GM18517 (cell line): ENCODE measurements around the gene APEX1.
A peak's percentile ranks its signal among the peaks of the same experiment; 100 is the strongest.
"Not testable (repeated sequence)": the region's sequence is repeated elsewhere in the genome, so short reads cannot be mapped to it uniquely, and the experiment has no call there.

Source experiments
- ATAC-seq: cut with Tn5 transposase; IDR thresholded peaks from one replicate; pipeline ENCODE4 v1.9.1; 2021; ENCODE audit warnings: mild to moderate bottlenecking, moderate library complexity; ENCODE audit not compliant: unreplicated experiment

Gene APEX1

GRCh38 chr14:20472536-20473169, 17.6 kb downstream of the APEX1 start:
- no peak for ATAC-seq

GRCh38 chr14:20476776-20477175, 21.8 kb downstream of the APEX1 start:
- ATAC-seq: no peak

GRCh38 chr14:20477211-20477876, 22.3 kb downstream of the APEX1 start:
- no peak for ATAC-seq

- no peak for ATAC-seq
Measured at GRCh38 chr14:20478894-20479293, 23.9 kb downstream of the APEX1 start.

GRCh38 chr14:20482382-20482781, 27.4 kb downstream of the APEX1 start:
- ATAC-seq: no peak

- no peak for ATAC-seq
Measured at GRCh38 chr14:20485900-20486299, 30.9 kb downstream of the APEX1 start.

- ATAC-seq: no peak
Measured at GRCh38 chr14:20486684-20487395, 31.8 kb downstream of the APEX1 start.

GRCh38 chr14:20487396-20487725, 32.3 kb downstream of the APEX1 start:
- ATAC-seq: no peak

- ATAC-seq: peak; percentile 44
Measured at GRCh38 chr14:20489093-20489994, 34.3 kb downstream of the APEX1 start.

- ATAC-seq: no peak
Measured at GRCh38 chr14:20490563-20490962, 35.5 kb downstream of the APEX1 start.

GRCh38 chr14:20492486-20492885, 37.5 kb downstream of the APEX1 start:
- ATAC-seq: no peak

- no peak for ATAC-seq
Measured at GRCh38 chr14:20493634-20494033, 38.6 kb downstream of the APEX1 start.

- no peak for ATAC-seq
Measured at GRCh38 chr14:20494935-20495766, 40.1 kb downstream of the APEX1 start.

- no peak for ATAC-seq
Measured at GRCh38 chr14:20498622-20499021, 43.6 kb downstream of the APEX1 start.

- ATAC-seq: no peak
Measured at GRCh38 chr14:20499108-20499507, 44.1 kb downstream of the APEX1 start.

GRCh38 chr14:20499881-20500280, 44.9 kb downstream of the APEX1 start:
- ATAC-seq: no peak

GRCh38 chr14:20501346-20501745, 46.3 kb downstream of the APEX1 start:
- ATAC-seq: no peak

GRCh38 chr14:20503898-20504297, 48.9 kb downstream of the APEX1 start:
- ATAC-seq: no peak

- not testable (repeated sequence) for ATAC-seq
Measured at GRCh38 chr14:20506276-20506675, 51.2 kb downstream of the APEX1 start.

GRCh38 chr14:20506752-20507151, 51.7 kb downstream of the APEX1 start:
- ATAC-seq: not testable (repeated sequence)
